SK-N-SH treated with all-trans-retinoic acid at 6 μM for 48 hours (cell line): ENCODE data around the gene CHKA.

ENCODE experiments used
- OSR1 ChIP-seq: fragments of 250-450 bp; sonication (Bioruptor Pico); IDR thresholded peaks from 2 replicates; pipeline ENCODE4 v1.8.0; 2022; ENCODE audit warnings: moderate library complexity, mild to moderate bottlenecking, inconsistent platforms
- PPARA ChIP-seq: fragments of 250-450 bp; sonication (Bioruptor Pico); IDR thresholded peaks from 2 replicates; pipeline ENCODE4 v1.5.0; 2020; ENCODE audit warnings: mild to moderate bottlenecking, borderline replicate concordance
- TOX ChIP-seq: fragments of 250-450 bp; sonication (Bioruptor Pico); IDR thresholded peaks from 2 replicates; pipeline ENCODE4 v1.8.0; 2021; ENCODE audit warnings: mild to moderate bottlenecking, moderate library complexity, borderline replicate concordance
- TF ChIP-seq, protein P1 (sequence below): fragments of 250-450 bp; sonication (Bioruptor Pico); IDR thresholded peaks from 2 replicates; pipeline ENCODE4 v1.8.0; 2020; ENCODE audit warnings: mild to moderate bottlenecking, moderate library complexity, borderline replicate concordance

DNA sequence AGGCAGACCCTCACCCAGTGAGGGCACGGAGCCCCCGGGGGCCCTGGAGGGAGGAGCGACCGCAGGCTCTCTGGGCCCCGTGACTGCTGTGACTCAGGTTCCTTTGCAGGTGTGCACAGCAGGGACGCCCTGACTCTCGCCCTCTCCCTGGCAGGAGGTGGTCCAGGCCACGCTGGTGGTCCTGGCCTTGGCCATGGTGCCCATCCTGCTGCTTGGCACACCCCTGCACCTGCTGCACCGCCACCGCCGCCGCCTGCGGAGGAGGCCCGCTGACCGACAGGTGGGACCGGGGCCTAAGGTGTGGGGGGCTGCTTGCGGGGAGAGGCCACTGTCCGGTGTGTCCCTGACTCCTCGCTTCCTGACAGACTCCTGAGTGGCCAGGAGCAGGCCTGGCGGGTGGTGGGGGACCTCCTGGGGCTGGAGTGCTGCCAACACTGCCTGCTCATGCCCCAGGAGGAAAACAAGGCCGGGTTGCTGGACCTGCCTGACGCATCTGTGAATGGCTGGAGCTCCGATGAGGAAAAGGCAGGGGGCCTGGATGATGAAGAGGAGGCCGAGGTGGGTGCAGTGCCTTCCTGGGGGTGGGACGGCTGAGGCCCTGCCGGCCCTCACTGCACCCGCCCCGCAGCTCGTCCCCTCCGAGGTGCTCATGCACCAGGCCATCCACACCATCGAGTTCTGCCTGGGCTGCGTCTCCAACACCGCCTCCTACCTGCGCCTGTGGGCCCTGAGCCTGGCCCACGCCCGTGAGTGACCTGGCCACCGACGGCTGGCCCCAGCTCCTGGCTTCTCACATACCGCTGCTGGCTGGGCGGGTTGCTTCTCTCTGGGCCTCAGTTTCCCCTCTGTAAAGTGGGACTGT, 71.4 kb downstream of the CHKA start:
- no peak for TF ChIP-seq OSR1 (CRISPR knock-in tag)
- TF ChIP-seq TOX, result no peak
- no peak for TF ChIP-seq PPARA
- TF ChIP-seq, protein P1, sequence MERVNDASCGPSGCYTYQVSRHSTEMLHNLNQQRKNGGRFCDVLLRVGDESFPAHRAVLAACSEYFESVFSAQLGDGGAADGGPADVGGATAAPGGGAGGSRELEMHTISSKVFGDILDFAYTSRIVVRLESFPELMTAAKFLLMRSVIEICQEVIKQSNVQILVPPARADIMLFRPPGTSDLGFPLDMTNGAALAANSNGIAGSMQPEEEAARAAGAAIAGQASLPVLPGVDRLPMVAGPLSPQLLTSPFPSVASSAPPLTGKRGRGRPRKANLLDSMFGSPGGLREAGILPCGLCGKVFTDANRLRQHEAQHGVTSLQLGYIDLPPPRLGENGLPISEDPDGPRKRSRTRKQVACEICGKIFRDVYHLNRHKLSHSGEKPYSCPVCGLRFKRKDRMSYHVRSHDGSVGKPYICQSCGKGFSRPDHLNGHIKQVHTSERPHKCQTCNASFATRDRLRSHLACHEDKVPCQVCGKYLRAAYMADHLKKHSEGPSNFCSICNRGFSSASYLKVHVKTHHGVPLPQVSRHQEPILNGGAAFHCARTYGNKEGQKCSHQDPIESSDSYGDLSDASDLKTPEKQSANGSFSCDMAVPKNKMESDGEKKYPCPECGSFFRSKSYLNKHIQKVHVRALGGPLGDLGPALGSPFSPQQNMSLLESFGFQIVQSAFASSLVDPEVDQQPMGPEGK, result no peak
